Measurements from ENCODE around the gene RAPGEF5. TPM values are rescaled to one million over a fixed set of nuclear protein-coding genes. Genes with fewer than 3 reads are reported as not detected.
A peak's percentile ranks its signal among the peaks of the same experiment; 100 is the strongest.

Gene RAPGEF5, protein sequence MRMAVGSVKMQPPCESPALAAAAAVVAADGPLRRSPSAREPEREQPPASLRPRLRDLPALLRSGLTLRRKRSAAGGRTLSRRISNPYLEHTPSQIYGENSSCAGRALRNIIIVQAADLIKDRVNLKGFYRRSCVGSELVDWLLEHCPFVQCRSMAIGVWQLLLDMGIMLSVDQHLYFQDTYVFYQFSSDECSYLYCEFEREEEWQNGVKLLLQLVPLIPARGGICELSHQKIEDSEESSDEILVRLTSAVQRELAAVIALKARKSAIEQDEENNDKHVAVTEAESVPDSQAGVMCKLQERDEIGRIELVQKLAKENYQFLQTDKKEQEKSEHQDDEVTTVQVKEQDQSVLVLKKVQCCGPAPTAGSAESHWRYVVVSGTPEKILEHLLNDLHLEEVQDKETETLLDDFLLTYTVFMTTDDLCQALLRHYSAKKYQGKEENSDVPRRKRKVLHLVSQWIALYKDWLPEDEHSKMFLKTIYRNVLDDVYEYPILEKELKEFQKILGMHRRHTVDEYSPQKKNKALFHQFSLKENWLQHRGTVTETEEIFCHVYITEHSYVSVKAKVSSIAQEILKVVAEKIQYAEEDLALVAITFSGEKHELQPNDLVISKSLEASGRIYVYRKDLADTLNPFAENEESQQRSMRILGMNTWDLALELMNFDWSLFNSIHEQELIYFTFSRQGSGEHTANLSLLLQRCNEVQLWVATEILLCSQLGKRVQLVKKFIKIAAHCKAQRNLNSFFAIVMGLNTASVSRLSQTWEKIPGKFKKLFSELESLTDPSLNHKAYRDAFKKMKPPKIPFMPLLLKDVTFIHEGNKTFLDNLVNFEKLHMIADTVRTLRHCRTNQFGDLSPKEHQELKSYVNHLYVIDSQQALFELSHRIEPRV
- 83.7 TPM for total RNA-seq

DNA sequence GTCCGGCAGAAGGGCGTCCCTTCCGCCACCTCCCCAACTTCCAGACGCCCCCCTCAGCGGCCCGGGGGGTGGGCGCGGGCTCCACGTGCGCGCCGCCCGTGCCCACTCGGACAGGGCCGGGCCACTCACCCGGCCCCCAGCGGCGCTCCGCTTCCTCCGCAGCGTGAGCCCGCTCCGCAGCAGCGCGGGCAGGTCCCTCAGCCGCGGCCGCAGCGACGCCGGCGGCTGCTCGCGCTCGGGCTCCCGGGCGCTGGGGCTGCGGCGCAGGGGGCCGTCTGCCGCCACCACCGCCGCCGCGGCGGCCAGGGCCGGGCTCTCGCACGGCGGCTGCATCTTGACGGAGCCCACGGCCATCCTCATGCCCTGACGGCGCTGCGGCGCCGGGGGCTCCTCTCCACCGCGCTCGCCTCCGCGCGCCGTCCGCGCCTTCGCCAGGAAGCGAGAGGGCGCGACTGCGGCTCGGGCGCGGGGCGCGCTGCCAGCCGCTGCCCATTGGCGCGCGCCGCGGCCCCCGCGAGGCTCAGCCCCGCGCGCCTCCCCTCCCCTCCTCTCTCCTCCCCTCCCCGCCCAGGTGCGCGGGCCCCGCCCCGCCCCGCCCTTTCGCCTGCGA lies at the start of gene RAPGEF5:
Gene RAPGEF5 (minus strand): TSS at position 454 of the 610 bp plus-strand sequence. CDS start 94 bp downstream, at position 360.
- DNase-seq, result peak; percentile 38

GRCh38 chr7:22406715-22407114 lies 49.8 kb upstream of the RAPGEF5 start:
- DNase-seq, result peak; percentile 25

DNA sequence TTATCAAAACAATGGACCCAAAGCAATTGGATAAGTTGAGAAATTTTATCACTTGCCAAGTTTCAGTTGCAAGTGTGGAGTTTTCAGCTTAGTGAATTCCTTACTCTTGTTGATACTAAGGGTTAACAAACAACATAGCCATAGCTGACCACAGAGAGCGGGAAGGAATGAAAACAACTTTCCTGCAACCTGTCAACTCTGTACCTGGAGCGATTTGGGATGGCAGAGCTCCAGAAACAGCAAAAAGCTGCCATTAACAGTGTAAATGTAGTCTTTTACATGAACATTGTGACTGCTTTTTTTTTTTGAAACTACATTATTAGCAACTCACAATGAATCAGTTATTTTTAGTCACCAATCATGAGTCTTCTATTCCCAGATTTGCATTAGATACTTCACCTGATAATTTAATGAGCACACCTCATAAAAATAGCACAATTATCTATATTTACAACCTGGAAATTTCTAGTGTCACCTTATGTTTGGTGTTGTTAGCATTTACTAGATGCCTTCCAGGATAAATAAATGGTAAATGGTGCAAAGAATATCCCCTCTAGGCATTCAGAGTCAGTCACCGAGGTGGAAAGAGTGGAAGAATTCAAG lies 47.6 kb upstream of the RAPGEF5 start:
- no peak for DNase-seq

- no peak for DNase-seq
These were observed 46.4 kb upstream of the RAPGEF5 start for GRCh38 chr7:22403344-22403743.

DNA sequence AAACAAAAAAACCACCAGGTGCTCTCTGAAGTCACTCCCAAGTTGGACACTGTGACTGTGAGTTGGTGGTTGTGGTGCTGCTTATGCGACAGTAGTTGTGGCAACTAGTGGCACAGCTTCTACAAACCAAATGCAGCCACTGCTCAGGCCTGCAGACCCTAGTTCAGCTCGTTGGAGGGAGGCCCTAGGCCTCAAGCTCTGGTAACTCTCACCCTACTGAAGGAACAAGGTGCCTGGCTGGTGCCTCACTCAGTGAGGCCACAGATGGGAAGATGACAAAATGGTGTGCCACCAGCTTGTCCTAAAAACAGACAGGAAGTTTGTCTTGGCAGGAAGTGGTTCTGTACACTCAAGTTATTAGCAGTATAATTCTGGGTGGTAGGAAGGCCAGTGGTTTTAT lies 45.3 kb upstream of the RAPGEF5 start:
- DNase-seq, result no peak

DNA sequence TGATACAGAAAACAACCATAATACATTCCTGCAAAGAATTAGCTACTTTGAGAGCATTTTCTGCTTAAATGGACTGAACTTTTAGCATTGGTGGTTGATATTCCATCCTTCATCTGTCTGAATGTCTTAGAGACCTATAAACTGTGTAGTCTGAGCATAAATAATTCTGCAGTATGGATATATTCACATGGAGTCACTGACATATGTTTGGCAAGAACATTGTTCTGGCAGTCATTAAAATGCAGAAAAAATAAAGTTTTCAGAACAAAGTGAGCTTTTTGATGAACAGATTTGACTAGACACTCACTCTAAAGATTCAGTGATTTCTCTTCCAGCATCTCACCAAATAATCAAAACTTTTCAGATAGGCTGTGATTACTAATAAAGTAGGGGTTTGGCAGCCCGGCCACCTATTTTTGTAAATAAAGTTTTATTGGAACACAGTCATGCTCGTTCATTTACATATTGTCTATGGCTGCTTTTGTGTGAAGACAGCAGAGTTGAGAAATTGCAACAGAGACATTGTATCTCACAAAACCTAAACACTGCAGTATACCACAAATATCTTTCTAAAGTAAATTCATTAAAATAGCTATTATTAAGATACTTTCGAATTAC lies 44.1 kb upstream of the RAPGEF5 start:
- DNase-seq, result peak; percentile 55

DNA sequence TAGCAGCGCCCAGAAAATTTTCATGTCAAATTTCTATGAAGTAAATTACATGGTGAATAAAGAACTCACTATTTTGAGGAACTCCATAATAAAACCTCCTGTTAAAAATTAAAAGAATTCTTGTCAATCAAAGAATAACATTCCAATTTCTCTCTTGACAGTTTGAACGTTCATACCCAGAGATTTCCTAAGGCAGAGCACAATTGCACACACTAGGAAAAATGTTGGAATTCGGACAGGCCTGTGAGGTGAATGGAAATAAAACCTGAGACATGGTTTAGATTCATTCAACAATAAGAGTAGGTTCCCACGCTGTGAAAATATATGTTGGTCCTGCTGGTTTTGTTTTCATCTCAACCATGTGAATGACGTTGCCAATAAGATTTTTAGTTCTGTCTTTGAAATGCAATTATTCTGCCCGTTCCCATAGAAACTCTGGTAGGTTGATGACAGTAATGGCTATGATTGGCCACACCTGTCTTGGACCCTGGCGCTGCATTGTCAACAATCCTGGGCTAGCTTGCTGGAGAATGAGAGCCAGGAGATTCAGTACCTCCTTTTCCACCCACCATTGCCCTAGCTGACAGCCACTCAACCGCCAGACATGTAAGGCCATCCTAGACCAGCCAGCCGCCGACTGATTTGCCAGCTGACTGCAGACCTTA lies 43.3 kb upstream of the RAPGEF5 start:
- DNase-seq, result peak; percentile 19

- DNase-seq, result no peak
These were observed 42.6 kb upstream of the RAPGEF5 start for GRCh38 chr7:22399546-22399945.

- DNase-seq, result no peak
These were observed 42.1 kb upstream of the RAPGEF5 start for GRCh38 chr7:22399091-22399490.

DNA sequence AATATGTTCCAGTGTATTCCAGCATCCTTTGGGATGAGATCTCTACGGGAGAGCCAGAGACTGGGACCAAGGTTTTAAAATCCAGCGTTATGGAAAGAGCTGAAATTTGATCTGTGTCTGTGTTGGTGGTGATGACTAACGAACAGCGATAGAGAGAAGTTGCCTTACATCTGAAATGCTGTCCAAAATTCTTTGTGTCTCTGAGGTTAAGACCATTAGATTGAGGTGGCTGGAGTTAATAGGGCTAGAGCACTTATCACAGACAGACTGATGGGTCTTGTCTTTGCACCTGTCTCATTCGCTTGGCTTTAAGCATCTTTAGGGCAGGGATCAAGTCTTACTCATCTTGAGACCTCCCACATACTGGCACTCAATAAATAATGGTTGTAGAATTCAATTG lies 41.0 kb upstream of the RAPGEF5 start:
- no peak for DNase-seq

DNA sequence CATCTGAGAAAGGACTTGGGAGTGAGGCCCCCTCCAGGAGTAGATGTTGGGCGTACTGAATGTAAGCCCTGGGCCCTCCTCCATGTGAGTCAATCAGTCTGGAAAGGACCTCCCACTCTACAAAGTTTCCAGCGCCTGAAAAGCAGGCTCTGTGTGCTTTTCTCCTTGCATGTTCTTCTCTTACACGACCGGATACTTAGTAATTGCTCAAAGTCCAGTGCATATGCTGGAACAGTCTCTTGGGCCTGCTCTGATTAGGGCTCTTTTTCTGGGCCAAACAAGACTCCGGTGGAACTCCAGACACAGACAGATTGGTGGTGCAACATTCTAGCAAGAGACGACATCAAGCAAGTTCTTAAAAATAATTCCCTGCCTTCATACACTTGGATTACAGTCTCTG lies 38.3 kb upstream of the RAPGEF5 start:
- no peak for DNase-seq

GRCh38 chr7:22394739-22395138 lies 37.8 kb upstream of the RAPGEF5 start:
- DNase-seq, result no peak

- no peak for DNase-seq
These were observed 37.2 kb upstream of the RAPGEF5 start for GRCh38 chr7:22393913-22394729.

- no peak for DNase-seq
These were observed 33.6 kb upstream of the RAPGEF5 start for GRCh38 chr7:22390516-22390915.

DNA sequence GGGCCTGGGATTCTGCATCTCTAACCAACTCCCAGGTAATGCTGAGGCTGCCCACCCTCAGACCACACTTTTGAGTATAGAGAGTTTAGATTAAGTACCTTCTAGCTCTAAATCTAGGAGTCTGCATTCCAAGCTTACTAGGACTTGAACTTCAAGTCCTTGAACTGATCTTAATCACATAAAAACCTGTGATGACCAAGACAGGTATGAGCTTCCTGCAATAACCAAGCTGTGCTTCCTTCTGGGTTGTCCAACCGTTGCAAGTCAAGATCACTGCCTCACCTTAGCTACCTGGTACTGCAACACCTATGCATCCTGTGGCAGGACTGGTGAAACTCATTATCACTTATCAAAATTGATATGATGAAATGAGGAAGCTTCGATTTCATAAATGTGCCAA lies 32.9 kb upstream of the RAPGEF5 start:
- DNase-seq, result no peak

- peak; percentile 44 for DNase-seq
These were observed 30.6 kb upstream of the RAPGEF5 start for GRCh38 chr7:22387583-22387982.

DNA sequence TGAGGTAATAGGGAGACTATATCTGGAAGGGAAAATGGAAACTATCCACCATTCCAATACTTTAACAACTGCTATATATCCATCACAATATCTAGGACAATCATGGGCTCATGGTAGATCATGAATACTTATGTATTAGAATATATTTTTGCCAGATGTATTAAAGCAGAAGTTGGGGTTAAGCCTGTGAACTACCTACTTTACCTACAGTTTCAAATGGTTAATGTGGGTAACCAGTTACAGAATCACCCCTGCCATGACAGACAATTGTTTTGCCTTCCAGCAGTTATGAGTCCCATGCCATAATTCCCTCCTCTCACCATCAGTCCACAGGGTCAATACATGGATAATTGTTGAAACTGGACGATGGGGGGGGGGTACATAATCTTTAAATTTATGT lies 29.9 kb upstream of the RAPGEF5 start:
- no peak for DNase-seq

DNA sequence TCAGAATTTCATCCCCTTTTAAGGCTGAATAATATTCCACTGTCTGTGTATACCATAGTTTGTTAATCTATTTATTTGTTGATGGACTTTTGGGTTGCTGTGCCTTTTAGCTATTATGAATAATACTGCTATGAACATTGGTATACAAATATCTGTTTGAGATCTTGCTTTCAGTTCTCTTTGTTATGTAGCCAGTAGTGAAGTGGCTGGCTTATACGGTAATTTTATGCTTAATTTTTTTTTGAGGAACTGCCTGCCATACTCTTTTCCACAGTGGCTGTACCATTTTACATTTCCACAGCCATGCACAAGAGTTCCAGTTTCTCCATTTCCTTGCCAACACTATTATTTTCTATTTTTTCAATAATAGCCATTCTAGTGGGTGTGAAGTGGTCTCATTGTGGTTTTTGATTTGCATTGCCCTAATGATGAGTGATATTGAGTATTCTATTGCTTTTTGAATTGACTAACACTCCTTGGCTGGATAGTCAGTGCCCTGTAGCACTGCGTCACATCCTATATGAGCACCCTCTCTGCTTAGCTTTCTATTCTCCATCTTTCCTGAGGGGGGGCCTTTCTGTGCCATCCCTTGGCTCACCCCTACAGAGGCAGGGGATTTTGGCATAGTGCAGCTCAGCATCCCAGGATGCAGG lies 29.4 kb upstream of the RAPGEF5 start:
- no peak for DNase-seq

DNA sequence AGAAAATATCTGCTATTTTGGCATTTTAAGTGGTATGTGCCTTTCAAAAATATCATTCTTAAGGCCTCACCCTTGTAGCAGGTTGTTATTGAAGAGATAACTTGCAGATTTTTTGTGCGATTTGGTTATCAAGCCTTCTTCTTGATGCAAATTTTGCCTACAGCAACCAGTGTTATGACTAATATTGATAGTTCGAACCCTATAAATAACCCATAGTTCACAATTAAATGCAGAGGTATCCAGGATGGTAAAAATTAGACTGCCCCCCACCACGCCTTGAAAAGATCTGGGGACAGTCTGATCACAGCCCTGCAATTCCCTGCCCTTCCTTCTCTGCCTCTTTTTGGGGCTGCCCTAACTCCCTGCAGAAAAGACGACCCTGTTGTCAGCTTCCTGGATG lies 28.4 kb upstream of the RAPGEF5 start:
- no peak for DNase-seq

GRCh38 chr7:22380333-22380732 lies 23.4 kb upstream of the RAPGEF5 start:
- no peak for DNase-seq

Measured in tongue (tissue), 2 donors.